GM19463 (cell line): ENCODE data around the gene EZR.
"Not testable (repeated sequence)": the region's sequence is repeated elsewhere in the genome, so short reads cannot be mapped to it uniquely, and the experiment has no call there.

ENCODE experiments used
- ATAC-seq: cut with Tn5 transposase; IDR thresholded peaks from one replicate; pipeline ENCODE4 v1.9.1; 2021; ENCODE audit warnings: mild to moderate bottlenecking, moderate library complexity; ENCODE audit not compliant: unreplicated experiment

The EZR gene

DNA sequence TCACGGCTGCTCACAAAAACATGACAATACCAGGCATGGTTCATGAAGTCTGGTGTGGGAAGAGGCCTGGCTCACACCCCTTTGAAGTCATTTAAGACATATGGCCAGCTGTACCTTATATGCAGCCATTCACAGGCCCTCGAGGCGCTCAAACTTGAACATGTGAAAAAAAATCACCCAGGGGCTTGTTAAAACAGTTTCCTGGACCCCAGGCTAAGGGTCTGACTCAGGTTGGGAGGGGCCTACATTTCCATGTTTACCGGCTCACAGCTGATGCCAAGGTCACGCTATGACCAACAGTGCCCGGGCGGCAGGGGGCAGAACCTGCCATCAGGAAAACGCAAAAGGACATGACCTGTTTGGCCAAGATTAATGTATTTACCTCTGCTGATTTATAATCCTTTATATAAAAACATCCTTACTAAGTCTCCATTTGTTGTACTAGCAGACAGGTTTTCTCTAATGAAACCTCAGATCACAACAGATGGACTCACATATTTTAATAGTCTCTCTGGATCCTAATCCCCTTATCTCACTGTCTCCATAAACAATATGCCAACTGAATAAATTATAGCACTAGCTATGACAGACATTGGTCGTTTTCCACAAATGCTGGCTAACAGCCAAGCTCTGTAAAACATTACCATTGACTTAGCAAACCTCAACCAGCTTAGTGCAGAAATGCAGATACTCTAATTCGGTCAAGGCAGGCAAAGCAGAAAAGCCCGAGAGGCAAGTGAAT is 19.9 kb downstream of the EZR start:
- no peak for ATAC-seq

DNA sequence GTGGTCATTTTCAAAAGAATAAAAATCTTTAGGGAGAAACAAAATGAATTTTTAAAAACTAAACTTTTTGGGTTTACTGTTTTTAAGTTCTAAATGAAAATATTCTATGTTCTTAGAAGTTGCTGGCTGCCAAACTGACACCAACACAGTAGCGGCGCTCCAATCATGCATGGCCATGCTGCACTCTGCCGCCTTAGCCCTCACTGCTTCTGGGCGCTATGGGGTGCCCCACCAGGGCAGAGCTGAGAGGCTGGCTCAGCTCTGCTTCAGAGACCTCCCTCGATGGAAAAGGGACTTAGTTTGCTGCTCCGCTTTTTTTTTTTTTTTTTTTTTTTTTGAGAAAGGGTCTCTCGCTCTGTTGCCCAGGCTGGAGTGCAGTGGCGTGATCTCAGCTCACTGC is 20.9 kb downstream of the EZR start:
- ATAC-seq, result no peak

DNA sequence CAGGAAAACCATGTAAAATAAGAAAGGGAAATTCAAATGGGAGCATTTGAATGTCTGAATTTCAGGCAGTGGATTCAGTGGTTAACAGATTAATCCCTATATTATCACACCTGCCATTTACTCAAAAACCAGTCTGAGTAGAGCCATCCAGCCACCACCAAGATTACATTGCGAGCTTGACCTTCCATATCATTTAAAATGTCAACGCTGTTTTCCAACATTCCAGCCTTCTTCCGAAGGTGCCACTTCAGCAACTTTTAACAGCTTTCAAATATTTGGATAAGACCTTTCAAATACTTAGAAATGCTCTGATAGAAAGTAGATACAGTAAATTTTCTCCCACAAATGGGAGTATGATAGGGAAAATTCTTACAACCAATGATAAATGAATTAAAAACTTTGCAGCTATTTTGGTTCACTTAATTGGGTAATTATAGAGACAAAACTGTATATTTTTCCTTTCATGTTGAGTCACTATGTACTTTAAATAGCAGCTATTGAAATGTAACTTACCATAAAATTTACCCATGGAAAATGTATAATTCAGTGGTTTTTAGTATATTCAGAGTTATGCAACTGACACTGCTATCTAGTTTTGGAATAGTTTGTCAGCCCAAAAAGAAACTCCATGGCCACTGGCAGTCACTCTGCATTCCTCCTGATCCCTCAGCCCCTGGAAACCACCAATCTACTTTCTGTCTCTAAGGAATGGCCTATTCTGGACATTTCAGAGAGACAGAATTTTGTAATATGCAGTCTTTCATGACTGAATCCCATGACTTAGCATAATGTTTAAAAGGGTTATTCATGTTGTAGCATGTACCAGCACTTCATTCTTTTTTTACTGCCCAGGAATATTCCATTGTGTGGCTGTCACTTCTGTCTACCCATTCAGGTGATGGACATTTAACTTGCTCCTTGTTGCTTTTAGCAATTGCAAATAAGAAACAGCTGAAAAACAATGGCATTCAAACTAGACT is 21.5 kb downstream of the EZR start:
- no peak for ATAC-seq

DNA sequence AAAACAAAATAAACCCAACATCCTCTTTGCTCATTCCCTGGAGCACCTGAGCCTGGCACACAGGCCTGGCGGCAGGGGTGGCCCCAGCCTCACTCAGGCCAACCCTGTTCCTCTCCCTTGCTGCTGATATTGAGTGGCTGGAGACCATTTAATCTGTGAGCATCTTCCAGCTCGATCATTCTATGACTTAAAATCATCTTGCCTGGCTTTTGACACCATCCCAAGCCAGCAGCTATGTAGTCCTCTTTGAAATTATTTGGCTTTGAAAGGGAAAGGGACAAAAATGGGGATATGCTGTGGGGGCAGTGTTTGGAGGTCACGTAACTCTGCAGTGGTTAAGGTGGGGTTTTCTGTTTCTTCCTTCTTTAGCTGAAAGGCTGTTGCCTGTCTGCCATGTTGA is 22.8 kb downstream of the EZR start:
- ATAC-seq, result no peak

DNA sequence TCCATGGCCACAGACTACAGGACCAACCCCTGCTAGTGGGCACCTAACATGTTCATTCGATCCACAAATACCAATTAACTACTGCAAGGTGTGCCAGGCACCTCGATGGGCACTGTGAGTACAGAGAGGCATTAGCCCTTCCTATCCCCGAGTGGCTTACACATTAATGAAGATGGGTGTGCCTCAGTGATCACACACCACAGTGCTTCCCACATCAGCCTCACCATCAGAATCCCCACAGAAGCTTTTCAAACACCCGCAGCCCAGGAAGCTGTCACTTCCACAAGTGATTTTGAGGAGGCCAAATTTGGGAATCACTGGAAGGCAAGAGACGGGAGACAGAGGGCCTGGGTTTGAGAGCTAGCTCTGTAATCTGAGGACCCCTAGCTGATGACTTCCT is 23.7 kb downstream of the EZR start:
- no peak for ATAC-seq

DNA sequence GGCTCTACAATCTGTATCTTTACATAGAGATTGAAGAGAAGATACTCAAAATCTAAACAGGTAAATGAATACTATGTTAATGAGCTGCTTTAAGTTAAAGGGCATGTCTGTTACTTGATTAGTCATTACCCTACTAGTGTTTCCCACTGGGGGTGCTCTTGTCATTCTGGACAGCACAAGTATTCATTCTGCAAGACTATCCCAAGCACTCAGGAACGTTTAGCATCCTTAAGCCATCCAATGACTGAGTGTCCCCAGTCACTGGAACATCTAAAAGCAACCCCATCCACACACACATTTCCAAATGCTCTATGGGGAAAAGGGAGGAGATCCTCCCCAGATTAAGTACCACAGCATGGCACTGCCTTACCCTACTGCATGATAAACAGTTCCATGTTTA is 25.7 kb downstream of the EZR start:
- peak; percentile 57 for ATAC-seq

DNA sequence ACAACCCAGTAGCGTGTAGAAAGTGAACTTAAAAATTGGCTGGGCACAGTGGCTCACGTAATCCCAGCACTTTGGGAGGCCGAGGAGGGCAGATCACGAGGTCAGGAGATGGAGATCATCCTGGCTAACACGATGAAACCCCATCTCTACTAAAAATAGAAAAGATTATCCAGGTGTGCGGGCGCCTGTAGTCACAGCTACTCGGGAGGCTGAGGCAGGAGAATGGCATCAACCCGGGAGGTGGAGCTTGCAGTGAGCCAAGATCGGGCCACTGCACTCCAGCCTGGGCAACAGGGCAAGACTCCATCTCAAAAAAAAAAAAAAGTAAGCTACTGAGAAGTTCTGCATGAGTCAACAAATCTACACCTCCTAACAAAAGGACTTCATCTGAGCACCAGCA is 26.7 kb downstream of the EZR start:
- ATAC-seq, result not testable (repeated sequence)

DNA sequence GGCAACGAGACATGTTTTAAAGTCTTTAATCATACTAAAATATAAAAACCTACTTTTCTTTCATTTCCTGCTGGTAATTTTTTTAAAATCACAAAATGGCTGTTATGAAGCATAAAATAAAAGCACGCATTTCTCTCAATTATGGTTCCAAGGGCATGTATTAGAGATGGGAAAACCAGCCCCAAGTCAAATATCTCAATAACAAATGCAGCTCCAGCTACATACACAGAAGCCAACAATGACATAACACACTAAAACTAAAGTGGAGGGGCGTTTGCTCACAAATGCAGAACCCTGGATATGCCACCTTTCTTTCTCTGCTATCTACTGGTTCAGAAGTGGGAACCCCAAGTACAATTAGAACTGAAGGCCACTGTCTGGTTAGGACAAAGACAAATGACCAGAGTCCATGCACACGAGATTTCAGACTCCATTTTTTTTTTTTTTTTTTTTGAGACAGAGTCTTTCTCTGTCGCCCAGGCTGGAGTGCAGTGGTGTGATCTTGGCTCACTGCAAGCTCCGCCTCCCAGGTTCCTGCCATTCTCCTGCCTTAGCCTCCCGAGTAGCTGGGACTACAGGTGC is 27.8 kb downstream of the EZR start:
- ATAC-seq, result no peak

DNA sequence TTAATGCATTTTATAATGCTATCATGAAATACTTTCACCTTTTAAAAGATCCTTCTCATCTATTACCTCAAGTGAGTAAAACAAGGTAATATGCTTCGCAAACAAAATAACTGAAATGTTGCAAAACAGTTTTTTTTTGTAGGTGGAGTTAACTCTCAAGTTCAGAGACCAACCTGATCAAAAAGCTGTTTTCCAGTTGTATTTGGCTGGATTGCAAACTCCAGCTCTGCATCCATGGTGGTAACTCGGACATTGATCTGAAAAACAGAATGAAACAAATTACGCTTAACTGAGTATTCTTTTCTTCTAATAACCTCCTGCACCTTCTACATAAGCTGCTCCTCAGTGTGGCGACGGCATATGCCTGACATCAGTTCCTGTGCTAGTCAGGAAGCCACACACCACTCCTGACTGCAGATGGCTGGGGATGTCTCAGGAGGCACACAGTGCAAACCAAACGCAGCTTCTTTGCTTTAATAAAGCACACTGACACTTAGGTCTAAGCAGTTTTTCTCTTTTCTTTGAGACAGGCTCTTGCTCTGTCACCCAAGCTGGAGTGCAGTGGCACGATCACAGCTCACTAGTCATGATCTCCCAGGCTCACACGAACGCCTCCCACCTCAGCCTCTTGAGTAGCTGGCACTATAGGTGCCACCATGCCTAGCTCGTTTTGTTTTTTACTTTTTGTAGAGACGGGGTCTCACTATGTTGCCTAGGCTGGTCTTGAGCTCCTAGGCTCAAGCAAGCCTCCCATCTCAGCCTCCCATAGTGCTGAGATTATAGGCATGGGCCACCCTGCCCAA is 29.9 kb downstream of the EZR start:
- ATAC-seq, result no peak

DNA sequence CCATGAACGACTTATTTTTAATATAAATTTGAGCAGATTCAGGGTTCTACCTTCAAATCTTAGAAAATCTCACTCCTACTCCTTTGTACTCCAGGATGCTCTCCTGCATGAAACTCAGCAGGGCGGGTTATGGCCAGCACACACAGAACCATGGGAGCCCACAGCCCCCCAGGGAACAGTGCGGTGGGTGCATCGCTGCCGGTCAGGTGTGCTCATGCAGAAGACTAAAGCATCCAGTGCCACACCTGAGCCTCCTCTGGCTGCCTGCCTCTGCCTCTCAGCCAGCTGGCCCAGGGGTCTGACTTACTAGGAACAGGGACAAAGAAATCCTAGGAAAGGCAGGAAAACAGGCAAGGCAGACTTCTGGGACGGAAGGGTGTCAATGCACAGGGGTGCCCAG is 31.8 kb downstream of the EZR start:
- ATAC-seq, result no peak

DNA sequence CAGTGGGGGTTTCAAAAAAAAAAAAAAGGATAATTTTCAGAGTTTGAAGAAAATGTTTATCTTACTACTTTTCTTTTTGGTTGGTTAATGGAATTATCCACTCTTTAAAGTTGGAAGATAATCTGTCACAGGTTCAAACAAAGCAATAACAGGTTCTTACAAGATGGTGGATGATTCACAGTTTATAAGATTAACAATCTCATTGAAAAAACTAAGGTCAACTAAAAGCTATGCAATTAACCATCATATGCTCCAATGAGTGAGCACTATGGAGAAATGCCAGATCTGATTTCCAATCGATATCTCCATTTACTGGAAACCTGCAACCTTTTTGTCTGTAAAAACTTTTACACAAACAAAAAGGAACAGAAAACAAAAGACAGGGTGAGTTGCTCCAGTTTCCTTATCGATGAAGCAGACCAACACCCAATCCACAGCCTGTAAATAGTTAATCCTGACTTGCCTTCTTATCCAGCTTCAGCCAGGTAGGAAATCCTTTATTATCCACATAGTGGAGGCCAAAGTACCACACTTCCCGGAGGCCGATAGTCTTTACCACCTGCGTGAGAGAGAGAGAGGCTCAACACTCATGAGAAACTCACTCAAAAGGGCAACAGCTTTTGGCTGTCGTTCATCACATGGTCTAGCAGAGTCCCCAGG is 32.4 kb downstream of the EZR start:
- no peak for ATAC-seq

DNA sequence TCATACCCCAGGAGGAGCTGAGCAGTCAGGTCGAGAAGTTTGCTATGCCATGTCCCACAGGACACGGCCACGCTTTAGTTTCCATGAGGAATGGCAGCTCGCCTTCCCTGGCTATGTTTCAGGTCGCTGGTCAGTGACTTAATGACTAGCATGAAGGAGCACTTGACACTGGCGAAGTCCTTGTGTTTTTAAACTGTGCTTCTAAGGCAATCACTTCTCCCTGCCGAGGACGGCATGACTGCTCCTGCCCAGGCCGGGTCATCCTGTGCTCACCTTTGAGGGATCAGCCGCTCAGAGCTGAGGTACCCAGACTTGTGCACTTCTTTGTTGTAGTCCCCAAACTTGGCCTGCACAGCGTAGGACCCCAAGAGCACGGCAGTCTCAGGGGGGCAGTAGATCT is 34.1 kb downstream of the EZR start:
- ATAC-seq, result no peak

DNA sequence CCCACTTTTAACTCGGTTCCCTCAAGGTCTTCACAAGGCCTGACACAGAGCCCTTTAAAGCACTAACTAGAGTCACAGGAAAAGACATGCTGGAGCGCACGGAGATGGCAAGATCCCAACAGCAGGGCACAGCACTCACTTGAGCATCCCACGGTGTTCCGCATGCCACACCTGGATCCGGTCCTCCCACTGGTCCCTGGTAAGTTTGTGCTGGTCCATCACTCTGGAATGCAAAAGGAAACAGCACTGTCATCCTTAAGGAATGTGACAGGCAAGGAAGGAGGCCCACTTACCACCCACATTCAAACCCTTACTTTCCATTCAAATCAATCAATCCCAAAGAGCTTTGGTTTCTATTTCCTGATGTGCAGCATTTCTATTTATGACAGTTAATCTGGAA is 34.7 kb downstream of the EZR start:
- ATAC-seq, result no peak

DNA sequence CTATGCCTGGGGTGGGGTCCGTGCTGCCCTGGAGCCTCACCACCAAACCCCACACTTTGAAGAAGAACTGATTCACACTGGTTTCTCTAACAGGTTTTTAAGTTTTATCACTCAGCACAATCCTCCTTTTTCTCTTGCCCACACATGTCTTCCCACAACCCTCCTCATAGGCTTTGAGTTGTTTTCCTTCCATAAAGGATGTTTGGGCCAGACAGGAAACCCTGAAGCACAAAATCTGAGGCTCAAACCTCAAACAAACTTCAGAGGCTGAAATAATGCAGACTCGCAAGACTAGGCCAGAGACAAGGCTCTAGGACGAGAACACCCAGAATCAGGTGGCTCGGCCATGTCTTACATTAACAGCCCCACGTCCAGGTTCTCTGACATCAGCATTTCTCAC is 35.3 kb downstream of the EZR start:
- ATAC-seq, result no peak

DNA sequence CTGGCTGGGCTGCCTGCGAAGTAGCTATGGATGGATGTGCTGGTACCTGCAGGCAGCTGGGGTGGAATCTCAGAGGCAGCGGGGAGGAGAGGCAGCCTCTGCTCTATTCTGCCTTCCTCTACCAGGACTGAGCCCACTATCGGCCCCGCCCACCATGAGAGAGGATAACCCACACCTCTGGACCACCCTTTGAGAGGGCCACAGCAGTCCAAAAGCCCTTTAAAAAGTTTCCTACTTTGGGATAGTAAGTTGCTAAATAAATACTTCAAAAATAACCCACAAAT is 36.1 kb downstream of the EZR start:
- ATAC-seq, result no peak

DNA sequence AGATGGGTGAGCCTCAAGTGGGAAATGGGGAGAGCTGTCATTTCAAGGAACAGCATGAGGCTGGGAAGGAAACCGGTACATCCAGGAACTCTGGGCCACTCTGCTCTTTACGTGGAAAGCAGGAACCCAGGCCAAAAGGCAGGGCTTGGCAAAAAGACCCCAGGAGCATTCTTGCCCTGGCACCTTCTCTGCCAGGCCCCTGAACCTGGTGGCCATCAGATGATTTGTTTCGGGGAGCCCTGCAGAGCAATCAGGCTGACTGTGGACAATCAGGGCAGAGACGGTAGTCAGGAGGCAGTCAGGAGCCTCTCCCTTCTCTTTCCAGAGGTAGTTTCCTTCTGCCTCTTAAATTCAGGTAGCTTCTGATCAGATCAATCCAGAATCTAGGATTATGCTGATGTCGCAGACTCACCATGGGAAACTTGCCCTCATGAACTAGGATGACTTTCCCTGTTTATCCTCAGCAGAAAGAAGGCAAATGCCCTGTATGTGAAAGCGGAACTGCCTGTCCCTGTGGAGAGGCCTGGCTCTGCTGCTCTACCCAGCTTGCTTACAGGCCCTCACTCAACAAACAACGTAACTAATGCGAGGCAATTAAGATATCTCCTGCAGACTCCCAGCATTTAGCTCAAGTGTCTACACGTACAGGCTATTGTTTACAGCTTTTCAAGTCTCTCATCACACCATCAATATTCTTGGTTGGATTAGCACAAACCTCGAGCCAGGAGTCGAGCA is 36.6 kb downstream of the EZR start:
- no peak for ATAC-seq

DNA sequence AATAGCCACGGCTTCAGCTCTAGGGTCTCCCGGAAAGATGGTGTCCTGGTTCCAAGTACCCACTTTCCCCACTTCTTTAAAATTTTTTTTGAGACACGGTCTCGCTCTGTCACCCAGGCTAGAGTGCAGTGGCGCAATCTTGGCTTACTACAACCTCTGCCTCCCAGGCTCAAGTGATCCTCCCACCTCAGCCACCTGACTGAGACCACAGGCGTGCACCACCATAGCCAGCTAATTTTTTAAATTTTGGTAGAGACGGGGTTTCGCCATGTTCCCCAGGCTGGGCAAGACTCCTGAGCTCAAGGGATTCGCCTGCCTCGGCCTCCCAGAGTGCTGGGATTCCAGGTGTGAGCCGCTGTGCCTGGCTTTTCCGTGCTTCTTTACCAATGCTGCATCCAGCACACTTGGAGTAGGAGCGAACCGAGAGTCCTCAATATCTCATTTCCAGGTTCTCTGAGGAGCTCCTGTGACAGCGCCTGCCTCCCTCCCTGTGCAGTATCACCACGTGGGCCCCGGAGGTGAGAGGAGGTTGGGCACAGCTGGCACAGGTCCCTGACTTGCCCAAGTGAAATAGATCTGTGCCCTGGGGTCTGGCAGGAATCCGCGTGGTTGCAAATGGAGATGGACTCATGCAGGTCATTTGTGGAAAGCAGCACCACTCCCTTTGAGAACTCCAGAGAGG is 37.3 kb downstream of the EZR start:
- ATAC-seq, result no peak

DNA sequence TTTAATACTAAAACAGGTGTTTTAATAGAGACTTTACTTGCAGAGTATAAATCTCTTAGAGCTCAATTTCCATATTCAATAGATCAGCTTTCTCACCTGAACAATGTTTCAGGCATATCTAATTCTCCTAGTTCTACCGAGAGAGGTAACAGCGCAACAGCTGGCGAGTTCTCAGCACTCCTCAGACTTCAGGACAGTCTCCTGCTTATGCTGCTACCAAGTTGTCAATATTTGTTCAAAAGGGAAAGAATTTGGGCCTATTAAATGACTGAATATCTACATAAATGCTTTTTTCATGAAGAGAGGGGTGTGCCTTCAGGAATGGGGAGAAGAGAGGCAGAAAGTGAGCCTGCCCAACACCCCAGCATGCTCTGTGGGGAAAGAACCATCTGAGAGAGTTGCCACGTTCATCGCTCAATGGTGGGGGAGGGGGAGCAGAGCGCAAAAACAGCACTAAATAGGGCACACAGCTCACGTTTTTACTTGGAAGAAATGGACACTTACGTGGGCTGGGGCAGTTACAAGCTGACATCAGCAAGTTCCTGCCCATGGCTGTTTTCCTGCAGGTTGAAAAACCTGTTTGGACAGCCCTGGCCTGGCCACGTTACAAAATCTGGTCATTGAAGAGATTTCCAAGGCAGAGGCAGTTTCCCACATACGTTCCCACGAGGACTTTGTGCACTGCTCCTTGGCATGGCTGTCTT is 38.0 kb downstream of the EZR start:
- no peak for ATAC-seq
